RCC 7860 (cell line): ENCODE measurements around the gene FAM9B.
"Not testable (repeated sequence)": the region's sequence is repeated elsewhere in the genome, so short reads cannot be mapped to it uniquely, and the experiment has no call there.

Experiments
- DNase-seq: peaks from one replicate; pipeline ENCODE4 v3.0.0-alpha.2; 2015; ENCODE audit warnings: low spot score
- FAIRE-seq: peaks from 2 replicates; lab custom pipeline; 2012; peaks lifted over from hg19 to GRCh38; lab: Jason Lieb, UNC

Gene FAM9B

GRCh38 chrX:9033989-9034388, at the start of gene FAM9B:
TSS of gene FAM9B (minus strand) at chrX:9034127. CDS start at chrX:9032986, 1,141 bp downstream.
- DNase-seq (no peak), FAIRE-seq (no peak)

GRCh38 chrX:9081271-9081670, 47.3 kb upstream of the FAM9B start:
- FAIRE-seq = no peak
- DNase-seq = no peak

GRCh38 chrX:9074326-9074725, 40.4 kb upstream of the FAM9B start:
- DNase-seq (no peak), FAIRE-seq (no peak)

- DNase-seq (no peak), FAIRE-seq (no peak)
Measured at GRCh38 chrX:9072281-9072680, 38.4 kb upstream of the FAM9B start.

GRCh38 chrX:9071031-9071650, 37.2 kb upstream of the FAM9B start:
- FAIRE-seq (no peak), DNase-seq (peak; percentile 4)

- no peak for FAIRE-seq
- no peak for DNase-seq
Measured at GRCh38 chrX:9069573-9069972, 35.6 kb upstream of the FAM9B start.

- FAIRE-seq = no peak
Measured at GRCh38 chrX:9064694-9065093, 30.8 kb upstream of the FAM9B start.

GRCh38 chrX:9062641-9063040, 28.7 kb upstream of the FAM9B start:
- no peak for FAIRE-seq

More at GRCh38 chrX:9064694-9065093, 30.8 kb upstream of the FAM9B start:
- no peak for DNase-seq

GRCh38 chrX:9055354-9055753, 21.4 kb upstream of the FAM9B start:
- no peak for FAIRE-seq
- no peak for DNase-seq

More at GRCh38 chrX:9062641-9063040, 28.7 kb upstream of the FAM9B start:
- DNase-seq = no peak

GRCh38 chrX:9052081-9052480, 18.2 kb upstream of the FAM9B start:
- FAIRE-seq (no peak), DNase-seq (no peak)

- FAIRE-seq (no peak), DNase-seq (no peak)
Measured at GRCh38 chrX:9050331-9050730, 16.4 kb upstream of the FAM9B start.

GRCh38 chrX:9048801-9049200, 14.9 kb upstream of the FAM9B start:
- FAIRE-seq (no peak), DNase-seq (no peak)

GRCh38 chrX:9038244-9038643, 4.3 kb upstream of the FAM9B start:
- FAIRE-seq (no peak), DNase-seq (no peak)

- DNase-seq (no peak), FAIRE-seq (no peak)
Measured at GRCh38 chrX:9037296-9037695, 3.4 kb upstream of the FAM9B start.

- no peak for FAIRE-seq
- DNase-seq = no peak
Measured at GRCh38 chrX:9033586-9033985, 341 bp downstream of the FAM9B start.

- FAIRE-seq (no peak), DNase-seq (no peak)
Measured at GRCh38 chrX:9033179-9033578, 748 bp downstream of the FAM9B start.

- FAIRE-seq = no peak
- no peak for DNase-seq
Measured at GRCh38 chrX:9023293-9023692, 10.6 kb downstream of the FAM9B start.

- no peak for FAIRE-seq
- no peak for DNase-seq
Measured at GRCh38 chrX:9019151-9019550, 14.8 kb downstream of the FAM9B start.

- not testable (repeated sequence) for DNase-seq, FAIRE-seq
Measured at GRCh38 chrX:9018332-9018731, 15.6 kb downstream of the FAM9B start.

GRCh38 chrX:9003041-9003440, 30.9 kb downstream of the FAM9B start:
- no peak for FAIRE-seq
- DNase-seq = no peak

- DNase-seq (no peak), FAIRE-seq (no peak)
Measured at GRCh38 chrX:8988446-8988845, 45.5 kb downstream of the FAM9B start.

GRCh38 chrX:8987672-8988250, 46.2 kb downstream of the FAM9B start:
- DNase-seq (no peak), FAIRE-seq (no peak)

GRCh38 chrX:8984231-8984630, 49.7 kb downstream of the FAM9B start:
- DNase-seq = no peak
- FAIRE-seq = no peak
